Ishikawa (cell line): ENCODE data around the gene SF3A1.

Source experiments
- CEBPB ChIP-seq: IDR thresholded peaks from 2 replicates; pipeline ENCODE4 v1.6.1; 2012
- EGR1 ChIP-seq: IDR thresholded peaks from 2 replicates; pipeline ENCODE4 v1.6.1; 2012
- EP300 ChIP-seq: IDR thresholded peaks from 2 replicates; pipeline ENCODE4 v1.6.1; 2012; ENCODE audit warnings: borderline replicate concordance
- FOXM1 ChIP-seq: IDR thresholded peaks from 2 replicates; pipeline ENCODE4 v1.6.1; 2012; ENCODE audit warnings: low read depth, borderline replicate concordance
- MAX ChIP-seq: IDR thresholded peaks from 2 replicates; pipeline ENCODE4 v1.6.1; 2012
- TAF1 ChIP-seq: IDR thresholded peaks from 2 replicates; pipeline ENCODE4 v1.6.1; 2012; ENCODE audit warnings: low read depth, mild to moderate bottlenecking
- TF ChIP-seq, protein P1 (sequence below): IDR thresholded peaks from 2 replicates; pipeline ENCODE4 v1.6.1; 2012; ENCODE audit warnings: low read depth, mild to moderate bottlenecking

DNA sequence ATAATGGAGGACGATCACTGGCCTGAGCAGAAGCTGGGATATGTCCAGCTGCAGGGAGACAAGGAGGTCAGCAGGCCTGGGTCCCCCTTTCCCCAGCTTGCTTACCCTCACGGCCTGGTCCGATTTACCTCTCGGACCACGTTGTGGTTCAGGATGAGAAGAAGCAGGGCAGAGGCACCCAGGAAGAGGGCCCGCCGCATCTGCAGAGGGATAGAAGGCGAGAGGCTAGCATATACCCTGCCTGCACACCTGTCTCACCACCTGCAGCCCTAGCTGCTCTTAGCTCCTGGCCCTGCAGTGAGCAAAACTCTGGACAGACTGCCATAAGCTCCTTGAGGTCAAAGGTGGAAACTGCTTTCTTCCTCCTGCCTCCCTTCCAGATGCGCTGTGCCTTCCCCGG, 29.2 kb upstream of the SF3A1 start:
- TF ChIP-seq EGR1 = no peak
- TF ChIP-seq, protein P1, sequence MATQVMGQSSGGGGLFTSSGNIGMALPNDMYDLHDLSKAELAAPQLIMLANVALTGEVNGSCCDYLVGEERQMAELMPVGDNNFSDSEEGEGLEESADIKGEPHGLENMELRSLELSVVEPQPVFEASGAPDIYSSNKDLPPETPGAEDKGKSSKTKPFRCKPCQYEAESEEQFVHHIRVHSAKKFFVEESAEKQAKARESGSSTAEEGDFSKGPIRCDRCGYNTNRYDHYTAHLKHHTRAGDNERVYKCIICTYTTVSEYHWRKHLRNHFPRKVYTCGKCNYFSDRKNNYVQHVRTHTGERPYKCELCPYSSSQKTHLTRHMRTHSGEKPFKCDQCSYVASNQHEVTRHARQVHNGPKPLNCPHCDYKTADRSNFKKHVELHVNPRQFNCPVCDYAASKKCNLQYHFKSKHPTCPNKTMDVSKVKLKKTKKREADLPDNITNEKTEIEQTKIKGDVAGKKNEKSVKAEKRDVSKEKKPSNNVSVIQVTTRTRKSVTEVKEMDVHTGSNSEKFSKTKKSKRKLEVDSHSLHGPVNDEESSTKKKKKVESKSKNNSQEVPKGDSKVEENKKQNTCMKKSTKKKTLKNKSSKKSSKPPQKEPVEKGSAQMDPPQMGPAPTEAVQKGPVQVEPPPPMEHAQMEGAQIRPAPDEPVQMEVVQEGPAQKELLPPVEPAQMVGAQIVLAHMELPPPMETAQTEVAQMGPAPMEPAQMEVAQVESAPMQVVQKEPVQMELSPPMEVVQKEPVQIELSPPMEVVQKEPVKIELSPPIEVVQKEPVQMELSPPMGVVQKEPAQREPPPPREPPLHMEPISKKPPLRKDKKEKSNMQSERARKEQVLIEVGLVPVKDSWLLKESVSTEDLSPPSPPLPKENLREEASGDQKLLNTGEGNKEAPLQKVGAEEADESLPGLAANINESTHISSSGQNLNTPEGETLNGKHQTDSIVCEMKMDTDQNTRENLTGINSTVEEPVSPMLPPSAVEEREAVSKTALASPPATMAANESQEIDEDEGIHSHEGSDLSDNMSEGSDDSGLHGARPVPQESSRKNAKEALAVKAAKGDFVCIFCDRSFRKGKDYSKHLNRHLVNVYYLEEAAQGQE = no peak
- no peak for TF ChIP-seq MAX
- no peak for TF ChIP-seq TAF1
- no peak for TF ChIP-seq FOXM1
- no peak for TF ChIP-seq CEBPB
- no peak for TF ChIP-seq EP300
